Measurements from ENCODE around the gene ZNF618.

Gene ZNF618

GRCh38 chr9:113935677-113936380, 59.7 kb downstream of the ZNF618 start:
- no peak for DNase-seq

GRCh38 chr9:113940077-113940476, 64.0 kb downstream of the ZNF618 start:
- DNase-seq, result no peak

GRCh38 chr9:113941056-113941455, 64.9 kb downstream of the ZNF618 start:
- DNase-seq, result no peak

- DNase-seq, result no peak
Measured at GRCh38 chr9:113941526-113941925, 65.4 kb downstream of the ZNF618 start.

GRCh38 chr9:113943112-113944009, 67.3 kb downstream of the ZNF618 start:
- no peak for DNase-seq

- no peak for DNase-seq
Measured at GRCh38 chr9:113945784-113946183, 69.7 kb downstream of the ZNF618 start.

GRCh38 chr9:113946496-113947115, 70.5 kb downstream of the ZNF618 start:
- DNase-seq, result no peak

- DNase-seq, result no peak
Measured at GRCh38 chr9:113947941-113948340, 71.8 kb downstream of the ZNF618 start.

GRCh38 chr9:113948891-113949570, 72.9 kb downstream of the ZNF618 start:
- no peak for DNase-seq

GRCh38 chr9:113949571-113950078, 73.5 kb downstream of the ZNF618 start:
- DNase-seq, result no peak

- DNase-seq, result no peak
Measured at GRCh38 chr9:113950195-113951031, 74.3 kb downstream of the ZNF618 start.

- DNase-seq, result no peak
Measured at GRCh38 chr9:113951032-113951372, 74.9 kb downstream of the ZNF618 start.

- DNase-seq, result no peak
Measured at GRCh38 chr9:113952676-113953075, 76.6 kb downstream of the ZNF618 start.

GRCh38 chr9:113953531-113953930, 77.4 kb downstream of the ZNF618 start:
- DNase-seq, result no peak

- DNase-seq, result no peak
Measured at GRCh38 chr9:113954591-113954990, 78.5 kb downstream of the ZNF618 start.

- DNase-seq, result no peak
Measured at GRCh38 chr9:113955076-113955752, 79.1 kb downstream of the ZNF618 start.

- no peak for DNase-seq
Measured at GRCh38 chr9:113956901-113957300, 80.8 kb downstream of the ZNF618 start.

- DNase-seq, result no peak
Measured at GRCh38 chr9:113957351-113957750, 81.2 kb downstream of the ZNF618 start.

- no peak for DNase-seq
Measured at GRCh38 chr9:113957821-113958341, 81.8 kb downstream of the ZNF618 start.

- DNase-seq, result no peak
Measured at GRCh38 chr9:113958556-113958955, 82.4 kb downstream of the ZNF618 start.

- DNase-seq, result no peak
Measured at GRCh38 chr9:113960768-113961167, 84.7 kb downstream of the ZNF618 start.
